Fibroblast of pulmonary artery (primary cell): Measurements from ENCODE around the gene PRXL2A.

Experiments
- DNase-seq: peaks from one replicate; pipeline ENCODE4 v3.0.0-alpha.2; 2010; ENCODE audit warnings: low read depth
- H3K4me3 ChIP-seq: replicated peaks from 2 replicates; pipeline ENCODE4 v1.5.1; 2011; ENCODE audit warnings: low read depth, mild to moderate bottlenecking, control low read depth, low read length, moderate library complexity
- CTCF ChIP-seq: IDR thresholded peaks from 2 replicates; pipeline ENCODE4 v1.5.1; 2011; ENCODE audit warnings: mild to moderate bottlenecking, control low read depth, low read length, inconsistent platforms; ENCODE audit errors: missing control alignments

Gene PRXL2A

DNA sequence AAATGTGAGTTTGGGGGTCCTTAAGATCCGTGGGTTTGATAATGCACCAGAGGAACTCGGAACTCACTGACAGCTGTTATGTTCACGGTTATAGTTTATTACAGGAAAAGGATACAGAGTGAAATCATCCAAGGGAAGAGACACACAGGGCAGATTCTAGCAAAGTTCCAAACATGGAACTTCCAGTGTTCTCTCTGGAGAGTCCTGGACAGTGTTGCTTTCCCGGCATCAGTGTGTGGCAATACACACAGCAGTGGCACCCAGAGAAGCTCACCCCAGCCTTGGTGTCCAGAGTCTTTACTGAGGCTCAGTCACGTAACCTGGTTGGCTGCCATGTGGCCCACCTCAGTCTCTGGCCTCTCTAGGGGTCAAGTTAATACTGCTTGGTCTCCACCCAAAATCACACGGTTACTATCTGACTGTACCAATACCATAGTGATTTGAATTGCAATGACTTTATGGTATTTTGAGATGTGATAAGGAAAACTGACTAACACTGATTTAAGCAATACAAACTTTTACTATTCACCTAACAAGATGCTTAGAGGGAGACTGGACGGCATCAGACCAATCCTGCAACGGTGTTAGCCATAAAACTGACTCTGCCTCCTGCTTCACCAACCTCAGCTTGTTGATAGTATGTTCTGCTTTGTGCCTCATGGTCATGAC is 8.1 kb upstream of the PRXL2A start:
- no peak for TF ChIP-seq CTCF
- H3K4me3 ChIP-seq: no peak overlapping the region
- DNase-seq: no peak

DNA sequence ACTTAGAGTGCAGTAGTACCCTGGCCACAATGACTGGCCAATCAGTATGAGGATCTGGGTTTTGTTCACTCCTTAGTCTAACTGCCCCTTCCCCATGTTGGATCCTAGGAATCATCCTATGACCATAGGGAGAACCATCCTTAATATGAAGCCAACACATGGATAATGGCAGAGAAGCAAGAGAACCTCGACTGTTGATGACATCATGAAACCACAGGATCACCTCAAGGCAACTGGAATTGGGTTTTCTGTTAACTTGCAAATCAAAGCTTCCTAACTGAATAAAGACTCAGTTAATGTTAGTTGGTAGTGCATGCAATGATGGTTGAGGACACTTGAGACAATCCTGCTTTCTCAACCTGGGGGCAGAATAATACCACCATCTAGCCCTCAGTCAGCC is 3.3 kb upstream of the PRXL2A start:
- no peak overlapping the region for H3K4me3 ChIP-seq
- no peak for DNase-seq
- TF ChIP-seq CTCF: no peak

DNA sequence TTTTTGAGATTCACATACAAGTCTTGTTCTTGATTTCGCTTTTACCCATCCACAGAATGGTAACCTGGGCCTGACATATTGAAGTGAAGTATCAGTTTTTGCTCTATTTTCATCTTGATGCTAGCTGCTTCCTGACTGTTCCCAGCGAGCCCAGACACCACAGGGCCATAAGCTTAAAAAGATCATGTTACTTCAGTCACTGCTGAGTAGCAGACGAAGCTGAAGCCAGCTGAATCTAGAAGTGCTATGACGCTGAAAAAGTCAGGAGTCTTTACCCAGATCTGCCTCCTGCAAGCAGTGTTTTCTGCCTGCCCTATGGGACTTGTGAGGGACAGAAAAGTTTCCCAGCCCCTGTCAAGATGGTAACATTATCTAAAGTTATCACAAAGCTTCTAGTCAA is 2.7 kb upstream of the PRXL2A start:
- no peak for DNase-seq
- TF ChIP-seq CTCF: no peak
- no peak overlapping the region for H3K4me3 ChIP-seq

- no peak for TF ChIP-seq CTCF
- DNase-seq: no peak
- H3K4me3 ChIP-seq: no peak overlapping the region
Measured at GRCh38 chr10:80406204-80406603, 2.1 kb upstream of the PRXL2A start.

DNA sequence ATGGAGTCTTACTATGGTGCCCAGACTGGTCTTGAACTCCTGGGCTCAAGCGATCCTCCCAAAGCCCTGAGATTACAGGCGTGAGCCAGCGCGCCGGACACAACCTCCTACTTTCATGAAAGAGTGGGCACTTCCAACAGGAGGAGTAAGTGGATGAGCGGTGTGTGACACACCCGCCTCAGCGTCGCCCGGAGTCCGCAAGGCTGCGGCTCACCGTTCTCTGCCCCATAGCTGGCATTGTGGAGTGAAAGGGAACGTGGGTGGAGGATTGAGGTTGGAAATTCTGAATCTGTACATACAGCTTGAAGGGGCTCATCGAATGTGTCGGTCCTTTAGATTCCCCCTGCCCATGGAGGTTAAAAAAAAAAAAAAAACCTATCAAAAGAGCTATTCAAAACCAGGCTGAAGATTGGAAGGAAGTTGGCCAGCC is 524 bp upstream of the PRXL2A start:
- TF ChIP-seq CTCF: no peak
- DNase-seq: no peak
- peak overlapping the region; percentile 67 for H3K4me3 ChIP-seq

DNA sequence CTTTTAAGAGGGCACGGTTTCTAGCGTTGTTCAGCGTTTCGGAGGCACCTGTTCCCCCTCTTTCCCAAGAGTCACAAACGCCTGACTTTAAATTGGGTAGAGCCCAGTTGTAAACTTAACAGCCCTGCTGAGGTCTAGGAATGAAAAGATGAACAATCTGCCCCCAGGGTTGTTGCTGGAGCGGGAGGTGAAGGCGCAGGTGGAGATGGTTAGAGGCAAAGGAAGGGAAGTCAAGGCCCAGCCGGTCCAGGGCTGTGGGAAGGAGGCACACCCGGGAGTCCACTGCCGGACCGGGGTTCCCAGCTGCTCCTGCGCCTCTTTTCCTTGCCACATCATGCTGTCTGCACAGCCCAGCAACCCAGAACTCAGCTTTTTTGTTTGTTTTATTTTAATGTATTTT is 770 bp downstream of the PRXL2A start:
- peak overlapping the region; percentile 67 for H3K4me3 ChIP-seq
- DNase-seq: no peak
- no peak for TF ChIP-seq CTCF

DNA sequence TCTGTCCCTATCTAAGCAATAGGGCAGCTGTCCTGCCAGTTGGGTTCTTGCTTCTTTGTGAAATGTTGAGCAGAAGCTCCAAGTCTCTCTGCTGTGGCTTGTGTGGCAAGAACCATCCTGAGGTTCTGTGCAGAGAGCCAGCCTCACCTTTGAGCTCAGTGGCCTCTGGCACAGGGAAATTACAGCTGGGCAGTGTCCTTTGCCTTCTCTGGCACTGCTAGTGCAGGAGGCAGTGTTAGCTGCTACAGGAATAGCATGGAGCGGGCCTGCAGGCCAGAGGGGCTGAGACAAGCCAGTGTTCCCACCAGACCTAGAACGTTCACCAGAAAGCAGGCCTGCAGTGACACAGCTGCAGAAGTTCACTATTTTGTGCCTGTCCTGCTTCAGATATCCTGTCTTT is 1.8 kb downstream of the PRXL2A start:
- H3K4me3 ChIP-seq: no peak overlapping the region
- TF ChIP-seq CTCF: no peak
- DNase-seq: no peak
